22Rv1 (cell line): ENCODE data around the gene ADH7.

ENCODE experiments used
- H3K27ac ChIP-seq: fragments of 450-650 bp; 2 replicates; pipeline ENCODE4 v1.5.1; 2017
- CTCF ChIP-seq: fragments of 450-650 bp; IDR thresholded peaks from 2 replicates; pipeline ENCODE4 v1.5.1; 2017; ENCODE audit warnings: mild to moderate bottlenecking
- ZFX ChIP-seq: fragments of 450-650 bp; IDR thresholded peaks from 2 replicates; pipeline ENCODE4 v1.6.1; 2017; ENCODE audit warnings: antibody characterized with exemption, borderline replicate concordance

The ADH7 gene

GRCh38 chr4:99403380-99404184 lies 31.6 kb downstream of the ADH7 start:
- H3K27ac ChIP-seq, result no peak overlapping the region
- TF ChIP-seq CTCF (no peak), ZFX (no peak)

DNA sequence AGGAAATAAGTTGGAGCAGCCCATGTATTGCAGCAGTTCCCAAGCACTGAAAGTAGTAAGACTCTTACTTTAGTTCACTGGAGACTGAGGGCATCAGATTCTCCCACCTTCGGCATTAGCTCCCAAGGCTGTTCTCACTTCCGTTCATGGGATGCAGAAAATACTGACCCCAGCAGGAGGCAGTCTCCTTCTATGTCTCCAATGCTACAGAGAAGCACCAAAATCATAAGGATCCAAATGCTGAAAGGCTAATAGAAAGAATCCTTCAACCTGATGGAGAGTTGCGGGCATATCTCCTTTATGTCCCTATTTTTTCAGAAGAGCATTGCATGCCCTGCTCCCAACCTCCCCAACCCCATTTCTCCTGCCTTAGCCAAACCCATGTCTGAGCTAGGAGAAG lies 32.4 kb downstream of the ADH7 start:
- H3K27ac ChIP-seq, result no peak overlapping the region
- no peak for TF ChIP-seq ZFX
- no peak for TF ChIP-seq CTCF

DNA sequence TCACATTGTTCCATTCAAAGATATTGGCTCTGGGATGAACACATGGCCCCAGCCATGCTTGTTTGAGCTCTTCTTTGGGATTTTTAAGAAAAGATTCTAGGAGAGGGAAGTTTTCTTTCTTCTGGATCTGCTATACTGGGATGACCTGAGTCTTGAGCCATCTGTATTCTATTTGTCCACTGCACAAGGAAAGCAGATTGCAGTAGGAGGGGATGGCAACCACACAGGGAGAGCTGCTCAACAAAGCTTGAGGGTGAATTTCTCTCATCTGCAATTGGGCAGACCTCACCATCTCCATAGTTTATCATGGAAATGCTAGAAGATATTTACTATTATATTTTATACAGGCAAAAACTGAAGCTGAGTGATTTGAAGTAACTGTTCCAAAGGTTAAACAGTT lies 34.3 kb downstream of the ADH7 start:
- no peak overlapping the region for H3K27ac ChIP-seq
- TF ChIP-seq CTCF (no peak), ZFX (no peak)

- H3K27ac ChIP-seq, result no peak overlapping the region
- TF ChIP-seq ZFX (no peak), CTCF (no peak)
These were observed 36.1 kb downstream of the ADH7 start for GRCh38 chr4:99399017-99399416.

GRCh38 chr4:99395595-99396364 lies 39.4 kb downstream of the ADH7 start:
- no peak overlapping the region for H3K27ac ChIP-seq
- no peak for TF ChIP-seq CTCF
- TF ChIP-seq ZFX, result no peak

DNA sequence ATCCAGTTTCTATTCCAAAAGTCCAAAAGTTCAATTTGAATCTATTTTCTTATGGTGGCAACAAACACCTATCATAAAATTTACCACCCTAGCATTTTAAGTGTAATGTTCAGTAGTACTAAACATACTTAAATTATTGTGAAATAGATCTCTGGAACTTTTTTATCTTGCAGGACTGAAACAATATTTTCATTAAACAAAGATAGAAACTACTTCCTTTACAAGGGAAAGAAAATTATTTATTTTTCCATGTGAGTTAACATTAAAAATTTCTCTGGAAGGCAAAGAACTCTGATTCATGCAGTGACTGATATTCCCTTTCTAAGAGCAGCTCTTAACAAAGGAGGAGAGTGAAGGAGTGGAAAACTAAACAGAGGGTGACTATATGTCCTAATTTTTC lies 40.2 kb downstream of the ADH7 start:
- TF ChIP-seq CTCF, result no peak
- TF ChIP-seq ZFX, result no peak
- no peak overlapping the region for H3K27ac ChIP-seq

DNA sequence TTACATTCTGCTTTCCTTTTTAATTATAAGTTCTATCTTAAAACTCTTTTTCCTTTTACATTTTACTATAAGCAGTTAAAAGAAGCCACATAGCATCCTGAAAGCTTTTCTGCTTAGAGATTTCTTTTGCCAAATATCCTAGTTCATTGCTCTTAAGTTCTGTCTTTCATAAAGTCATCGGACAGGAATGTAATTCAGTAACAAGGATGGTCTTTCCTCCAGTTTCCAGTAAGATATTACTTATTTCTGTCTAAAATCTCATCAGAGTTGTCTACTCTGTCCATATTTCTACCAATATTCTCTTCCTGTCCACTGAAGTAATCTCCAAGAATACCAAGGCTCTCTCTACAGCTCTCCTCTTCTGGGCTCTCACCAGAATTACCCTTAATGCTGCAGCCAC lies 45.1 kb downstream of the ADH7 start:
- TF ChIP-seq CTCF (no peak), ZFX (no peak)
- H3K27ac ChIP-seq, result no peak overlapping the region
